Endothelial cell of umbilical vein (primary cell): Measurements from ENCODE around the gene VAV2. TPM values are rescaled to one million over a fixed set of nuclear protein-coding genes. Genes with fewer than 3 reads are reported as not detected.

Source experiments
- BruUV-seq: library from RNA; stranded (reverse); fragments of 400-500 nt; replicated peaks from 2 replicates; lab custom pipeline; 2021; lab: Mats Ljungman, UMichigan
- CTCF ChIA-PET: fragments of 300-600, 350-600 bp; sonication (Branson Sonifier 250); formaldehyde crosslinking; loops from one replicate; lab custom pipeline; 2021; ENCODE audit warnings: antibody characterized with exemption, inconsistent platforms; lab: Charles Lee
- POLR2A ChIA-PET: fragments of 300-600, 350-600 bp; sonication (Branson Sonifier 250); formaldehyde crosslinking; loops from one replicate; lab custom pipeline; 2021; ENCODE audit warnings: antibody characterized with exemption, inconsistent platforms; lab: Charles Lee
- DNase-seq: peaks from one replicate; pipeline ENCODE4 v3.0.0-alpha.2; 2011; ENCODE audit warnings: low read depth, low spot score
- FAIRE-seq: peaks from 2 replicates; lab custom pipeline; 2011; peaks lifted over from hg19 to GRCh38; lab: Jason Lieb, UNC
- H2AFZ ChIP-seq: 2 replicates; pipeline ENCODE4 v1.6.0; 2012; ENCODE audit warnings: low read depth, low read length, control low read depth, inconsistent platforms
- H3K27ac ChIP-seq: 2 replicates; pipeline ENCODE4 v1.5.1; 2011; ENCODE audit warnings: low read depth, mild to moderate bottlenecking, control low read depth, low read length, moderate library complexity; ENCODE audit not compliant: insufficient read depth
- H3K27me3 ChIP-seq, 2 experiments: 2 replicates each; pipeline versions ENCODE4 v1.6.0 to v1.6.1; 2011; ENCODE audit warnings: low read length in 2 of 2, mixed read lengths in 1 of 2; ENCODE audit not compliant: control insufficient read depth in 2 of 2, insufficient read depth in 2 of 2
- H3K36me3 ChIP-seq, 2 experiments: 2 replicates in 1 of 2; 3 replicates in 1 of 2; pipeline ENCODE4 v1.5.1; 2011; ENCODE audit warnings: low read length in 2 of 2, mild to moderate bottlenecking in 1 of 2, moderate library complexity in 1 of 2; ENCODE audit not compliant: control insufficient read depth in 2 of 2, insufficient read depth in 2 of 2; ENCODE audit errors: extremely low read depth in 1 of 2
- H3K4me1 ChIP-seq: 3 replicates; pipeline ENCODE4 v1.5.1; 2011; ENCODE audit warnings: mild to moderate bottlenecking, low read length; ENCODE audit not compliant: control insufficient read depth, insufficient read depth; ENCODE audit errors: extremely low read depth
- H3K4me2 ChIP-seq: 2 replicates; pipeline ENCODE4 v1.6.1; 2011; ENCODE audit warnings: low read length, control low read depth, mixed read lengths; ENCODE audit not compliant: insufficient read depth
- H3K4me3 ChIP-seq, 3 experiments: fragments of 200-600 bp in 1 of 3; sonication (generic), shearing (Covaris generic) in 1 of 3; replicated peaks in 1 of 3; 2 replicates each; pipeline ENCODE4 v1.5.1; 2011 to 2016; ENCODE audit warnings: control low read depth in 3 of 3, low read length in 3 of 3, mild to moderate bottlenecking in 2 of 3, inconsistent platforms in 1 of 3, low read depth in 1 of 3, moderate library complexity in 1 of 3; ENCODE audit not compliant: insufficient read depth in 1 of 3
- H3K79me2 ChIP-seq: 2 replicates; pipeline ENCODE4 v1.6.0; 2012; ENCODE audit warnings: low read length, inconsistent platforms; ENCODE audit not compliant: control insufficient read depth, insufficient read depth
- H3K9ac ChIP-seq: replicated peaks from 2 replicates; pipeline ENCODE3; 2011; ENCODE audit warnings: low read length, control low read depth; ENCODE audit not compliant: insufficient read depth; ENCODE audit errors: extremely low read depth
- H3K9me1 ChIP-seq: replicated peaks from 3 replicates; pipeline ENCODE4 v1.6.0; 2011; ENCODE audit warnings: mild to moderate bottlenecking, low read length; ENCODE audit not compliant: control insufficient read depth, insufficient read depth; ENCODE audit errors: extremely low read depth
- H3K9me3 ChIP-seq: replicated peaks from 2 replicates; pipeline ENCODE4 v1.5.1; 2012; ENCODE audit warnings: low read length, inconsistent platforms; ENCODE audit not compliant: control insufficient read depth, insufficient read depth
- H4K20me1 ChIP-seq: replicated peaks from 2 replicates; pipeline ENCODE3; 2011; ENCODE audit warnings: mild to moderate bottlenecking, low read length; ENCODE audit not compliant: control insufficient read depth, insufficient read depth; ENCODE audit errors: extremely low read depth
- CTCF ChIP-seq, 2 donors: IDR thresholded peaks; 1 replicate in 1 of 2; 2 replicates in 1 of 2; pipeline ENCODE4 v1.5.1; 2011; ENCODE audit warnings: low read length in 2 of 2, mild to moderate bottlenecking in 2 of 2, moderate library complexity in 2 of 2, control low read depth in 1 of 2, inconsistent platforms in 1 of 2, low read depth in 1 of 2; ENCODE audit not compliant: insufficient read depth in 1 of 2; ENCODE audit errors: extremely low read depth in 1 of 2
- EZH2 ChIP-seq: IDR thresholded peaks from 2 replicates; pipeline ENCODE4 v1.6.1; 2012; ENCODE audit warnings: borderline replicate concordance, low read depth, mild to moderate bottlenecking, moderate library complexity, low read length, inconsistent platforms; ENCODE audit not compliant: severe bottlenecking
- FOS ChIP-seq: IDR thresholded peaks from 2 replicates; pipeline ENCODE4 v1.6.1; 2011; ENCODE audit warnings: mild to moderate bottlenecking, low read length, moderate library complexity, borderline replicate concordance; ENCODE audit not compliant: insufficient read depth
- JUN ChIP-seq: IDR thresholded peaks from 2 replicates; pipeline ENCODE4 v1.6.1; 2011; ENCODE audit warnings: borderline replicate concordance, low read depth; ENCODE audit not compliant: insufficient read length, insufficient read depth
- MAX ChIP-seq: IDR thresholded peaks from 2 replicates; pipeline ENCODE4 v1.6.1; 2011; ENCODE audit not compliant: insufficient read depth, insufficient read length
- POLR2AphosphoS5 ChIP-seq: IDR thresholded peaks from 2 replicates; pipeline ENCODE4 v1.6.1; 2012; ENCODE audit warnings: low read depth, mild to moderate bottlenecking, control low read depth, low read length, moderate library complexity; ENCODE audit not compliant: insufficient read depth
- dilution Hi-C: fragments of 300-500 bp; cut with MboI; formaldehyde crosslinking; loops from one replicate; pipeline ENCODE4 v1.15.0; 2019; ENCODE audit warnings: low sequenced_read_pairs; ENCODE audit not compliant: extremely low pct_ligation_motif_present
- intact Hi-C: fragments of 100-400 bp; cut with micrococcal nuclease; formaldehyde crosslinking; loops from one replicate; pipeline ENCODE4 v1.10.0; 2022
- polyA plus RNA-seq, 4 experiments: library from polyadenylated mRNA; depleted of rRNA in 3 of 4; stranded (reverse) in 3 of 4; unstranded in 1 of 4; fragments of >200 nt; gene quantifications; 2 replicates each; pipeline versions ENCODE4 v1.2.1 to v1.2.3, GENCODE V29; 2011 to 2012; ENCODE audit warnings: missing spikeins in 1 of 4
- total RNA-seq: library from RNA; stranded (reverse); gene quantifications from 2 replicates; pipeline ENCODE4 v1.2.3, GENCODE V29; 2021

VAV2 gene
- total and polyA plus RNA-seq, 2 donors (not counting 3 experiments of a cell fraction or from before 2014, with no cell fraction given) = 10.6 to 30.6 TPM

- no peak overlapping the region for H3K9ac ChIP-seq
- CTCF ChIA-PET = no interaction called here
- peaks cover 0 to 3% of the 10 kb centered on the region in 2 experiments for H3K36me3 ChIP-seq
- no peaks in the 10 kb centered on the region for H3K9me1 ChIP-seq
- H4K20me1 ChIP-seq = no peaks in the 10 kb centered on the region
- no peak for TF ChIP-seq CTCF (IDR thresholded peaks at IDR 0.05; ENCODE audit: extremely low read depth in 1 of 2, insufficient read depth in 1 of 2, low read depth in 1 of 2, low read length in 2 of 2)
- TF ChIP-seq EZH2 = no peak
- TF ChIP-seq FOS = no peak
- no peak for TF ChIP-seq MAX
- TF ChIP-seq POLR2AphosphoS5 = no peak
- TF ChIP-seq JUN = no peak
- H3K79me2 ChIP-seq = peaks cover 4% of the 10 kb centered on the region
- DNase-seq (no peak), FAIRE-seq (no peak)
- no peaks in the 10 kb centered on the region for H3K4me1 ChIP-seq
- POLR2A ChIA-PET = no interaction called here
- H2AFZ ChIP-seq = no peak overlapping the region
- no peak overlapping the region for H3K4me3 ChIP-seq
- H3K9me3 ChIP-seq = no peaks in the 10 kb centered on the region
- no peaks in the 10 kb centered on the region for H3K27me3 ChIP-seq
- no TSS peak for BruUV-seq
- H3K4me2 ChIP-seq = no peak overlapping the region
- dilution Hi-C loops = no loop called here
- intact Hi-C loops = no loop called here
- no peak overlapping the region for H3K27ac ChIP-seq
Measured at GRCh38 chr9:133861086-133861485, 131.0 kb downstream of the VAV2 start.
